Measurements from ENCODE around the gene ATP8B4.

ATP8B4 gene

GRCh38 chr15:50067254-50067653, 51.8 kb downstream of the ATP8B4 start:
- TF ChIP-seq CTCF (IDR thresholded peaks at IDR 0.05; ENCODE audit: control insufficient read depth, insufficient read depth, low read depth, low read length, missing control alignments): no peak
- H3K4me3 ChIP-seq (ENCODE audit: control insufficient read depth, low read depth, low read length): no peak overlapping the region
- no peak for DNase-seq (ENCODE audit: low read depth)

- H3K4me3 ChIP-seq (ENCODE audit: control insufficient read depth, low read depth, low read length): no peak overlapping the region
- DNase-seq (ENCODE audit: low read depth): no peak
- no peak for TF ChIP-seq CTCF (IDR thresholded peaks at IDR 0.05; ENCODE audit: control insufficient read depth, insufficient read depth, low read depth, low read length, missing control alignments)
These were observed 52.4 kb downstream of the ATP8B4 start for GRCh38 chr15:50066666-50067065.

- no peak for DNase-seq (ENCODE audit: low read depth)
- H3K4me3 ChIP-seq (ENCODE audit: control insufficient read depth, low read depth, low read length): no peak overlapping the region
- TF ChIP-seq CTCF (IDR thresholded peaks at IDR 0.05; ENCODE audit: control insufficient read depth, insufficient read depth, low read depth, low read length, missing control alignments): no peak
These were observed 52.8 kb downstream of the ATP8B4 start for GRCh38 chr15:50066202-50066601.

GRCh38 chr15:50065279-50065678, 53.8 kb downstream of the ATP8B4 start:
- DNase-seq (ENCODE audit: low read depth): no peak
- no peak overlapping the region for H3K4me3 ChIP-seq (ENCODE audit: control insufficient read depth, low read depth, low read length)
- TF ChIP-seq CTCF (IDR thresholded peaks at IDR 0.05; ENCODE audit: control insufficient read depth, insufficient read depth, low read depth, low read length, missing control alignments): no peak

- no peak overlapping the region for H3K4me3 ChIP-seq (ENCODE audit: control insufficient read depth, low read depth, low read length)
- TF ChIP-seq CTCF (IDR thresholded peaks at IDR 0.05; ENCODE audit: control insufficient read depth, insufficient read depth, low read depth, low read length, missing control alignments): no peak
- no peak for DNase-seq (ENCODE audit: low read depth)
These were observed 54.4 kb downstream of the ATP8B4 start for GRCh38 chr15:50064673-50065072.

- no peak for DNase-seq (ENCODE audit: low read depth)
- no peak for TF ChIP-seq CTCF (IDR thresholded peaks at IDR 0.05; ENCODE audit: control insufficient read depth, insufficient read depth, low read depth, low read length, missing control alignments)
- no peak overlapping the region for H3K4me3 ChIP-seq (ENCODE audit: control insufficient read depth, low read depth, low read length)
These were observed 55.8 kb downstream of the ATP8B4 start for GRCh38 chr15:50063226-50063625.

GRCh38 chr15:50061503-50061902, 57.5 kb downstream of the ATP8B4 start:
- no peak for TF ChIP-seq CTCF (IDR thresholded peaks at IDR 0.05; ENCODE audit: control insufficient read depth, insufficient read depth, low read depth, low read length, missing control alignments)
- DNase-seq (ENCODE audit: low read depth): no peak
- no peak overlapping the region for H3K4me3 ChIP-seq (ENCODE audit: control insufficient read depth, low read depth, low read length)

Measured in AG09309 (cell line).